Ishikawa (cell line): ENCODE results near the gene GRIK4.

Source experiments
- CEBPB ChIP-seq: IDR thresholded peaks from 2 replicates; pipeline ENCODE4 v1.6.1; 2012
- CREB1 ChIP-seq: IDR thresholded peaks from 2 replicates; pipeline ENCODE4 v1.6.1; 2012; ENCODE audit warnings: low read depth
- FOXM1 ChIP-seq: IDR thresholded peaks from 2 replicates; pipeline ENCODE4 v1.6.1; 2012; ENCODE audit warnings: low read depth, borderline replicate concordance
- MAX ChIP-seq: IDR thresholded peaks from 2 replicates; pipeline ENCODE4 v1.6.1; 2012
- NFIC ChIP-seq: IDR thresholded peaks from 2 replicates; pipeline ENCODE4 v1.6.1; 2012
- RAD21 ChIP-seq: IDR thresholded peaks from 2 replicates; pipeline ENCODE4 v1.6.1; 2012; ENCODE audit warnings: low read depth
- TAF1 ChIP-seq: IDR thresholded peaks from 2 replicates; pipeline ENCODE4 v1.6.1; 2012; ENCODE audit warnings: low read depth, mild to moderate bottlenecking
- USF1 ChIP-seq: IDR thresholded peaks from 2 replicates; pipeline ENCODE4 v1.6.1; 2012

- TF ChIP-seq USF1: no peak
- TF ChIP-seq FOXM1: no peak
- TF ChIP-seq RAD21: no peak
- no peak for TF ChIP-seq CREB1
- no peak for TF ChIP-seq NFIC
- TF ChIP-seq MAX: no peak
- no peak for TF ChIP-seq TAF1
- no peak for TF ChIP-seq CEBPB
Observed at GRCh38 chr11:121035780-121036179, 524.2 kb downstream of the GRIK4 start.
